ENCODE data around the gene TMPRSS4. TPM values are rescaled to one million over a fixed set of nuclear protein-coding genes. Genes with fewer than 3 reads are reported as not detected.

Gene TMPRSS4
- total and polyA plus RNA-seq, 4 donors, result 0.96 to 6.5 TPM; not detected in 2

Other genes starting within 250 kb of the TMPRSS4 start
- gene FXYD6, start 200.4 kb upstream of the TMPRSS4 start, total RNA-seq, result 10 to 100 TPM; 28.6 to 28.7 TPM
- 10 to 100 TPM; 14.5 to 28.2 TPM for gene FXYD6, start 200.4 kb upstream of the TMPRSS4 start, polyA plus RNA-seq
- under 1 TPM; 0.45 to 0.54 TPM for gene TMPRSS13, start 147.7 kb upstream of the TMPRSS4 start, total RNA-seq
- 1 to 10 TPM in 1 of 2 donors, not detected in 1; 1.0 TPM for gene TMPRSS13, start 147.7 kb upstream of the TMPRSS4 start, polyA plus RNA-seq
- 10 to 100 TPM; 18.3 to 59.2 TPM for gene IL10RA, start 90.7 kb upstream of the TMPRSS4 start, total RNA-seq
- gene IL10RA, start 90.7 kb upstream of the TMPRSS4 start, polyA plus RNA-seq, result 10 to 100 TPM in 1 of 2 donors, 1 to 10 TPM in 1; 1.7 to 10.9 TPM
- under 1 TPM in 1 of 2 donors, not detected in 1; 0.15 TPM for gene SMIM35, start 9.9 kb downstream of the TMPRSS4 start, total RNA-seq
- not detected for gene SMIM35, start 9.9 kb downstream of the TMPRSS4 start, polyA plus RNA-seq
- gene SCN4B, start 75.7 kb downstream of the TMPRSS4 start, total RNA-seq, result 10 to 100 TPM in 1 of 2 donors, 1 to 10 TPM in 1; 2.2 to 11.8 TPM
- under 1 TPM; 0.05 to 0.25 TPM for gene SCN4B, start 75.7 kb downstream of the TMPRSS4 start, polyA plus RNA-seq
- under 1 TPM in 1 of 2 donors, not detected in 1; 0.78 TPM for gene SCN2B, start 99.6 kb downstream of the TMPRSS4 start, total RNA-seq
- not detected for gene SCN2B, start 99.6 kb downstream of the TMPRSS4 start, polyA plus RNA-seq
- gene JAML, start 147.9 kb downstream of the TMPRSS4 start, total RNA-seq, result 10 to 100 TPM in 1 of 2 donors, 1 to 10 TPM in 1; 8.0 to 29.5 TPM
- gene JAML, start 147.9 kb downstream of the TMPRSS4 start, polyA plus RNA-seq, result 1 to 10 TPM; 1.8 to 4.0 TPM
- gene MPZL3, start 175.3 kb downstream of the TMPRSS4 start, total RNA-seq, result 1 to 10 TPM; 1.6 to 2.7 TPM
- gene MPZL3, start 175.3 kb downstream of the TMPRSS4 start, polyA plus RNA-seq, result under 1 TPM; 0.33 to 0.38 TPM
- gene MPZL2, start 187.2 kb downstream of the TMPRSS4 start, total RNA-seq, result 10 to 100 TPM; 52.7 to 63.2 TPM
- 10 to 100 TPM in 1 of 2 donors, 1 to 10 TPM in 1; 3.8 to 13.3 TPM for gene MPZL2, start 187.2 kb downstream of the TMPRSS4 start, polyA plus RNA-seq
- gene CD3E, start 227.7 kb downstream of the TMPRSS4 start, total RNA-seq, result 1 to 10 TPM; 2.3 to 5.2 TPM
- gene CD3E, start 227.7 kb downstream of the TMPRSS4 start, polyA plus RNA-seq, result 1 to 10 TPM in 1 of 2 donors, under 1 TPM in 1; 0.43 to 2.5 TPM

Data from aorta (tissue), 4 donors.